Small intestine (tissue), 7 donors: Measurements from ENCODE around the gene DVL3. TPM values are rescaled to one million over a fixed set of nuclear protein-coding genes. Genes with fewer than 3 reads are reported as not detected.

Experiments
- DNase-seq, 2 donors: peaks; one replicate each; pipeline versions ENCODE4 v3.0.0 to v3.0.0-alpha.2; 2013
- FAIRE-seq: peaks from 2 replicates; lab custom pipeline; 2012; peaks lifted over from hg19 to GRCh38; lab: Jason Lieb, UNC
- H3K27ac ChIP-seq, 3 donors: one replicate each; pipeline ENCODE4 v1.5.1; 2013; ENCODE audit warnings: low read length in 2 of 3, mild to moderate bottlenecking in 2 of 3, control low read depth in 1 of 3, inconsistent platforms in 1 of 3, low read depth in 1 of 3, moderate library complexity in 1 of 3
- H3K27me3 ChIP-seq, 3 donors: one replicate each; pipeline ENCODE4 v1.6.1; 2013; ENCODE audit warnings: low read length in 3 of 3, inconsistent platforms in 1 of 3; ENCODE audit not compliant: control insufficient read depth in 3 of 3, insufficient read depth in 3 of 3
- H3K36me3 ChIP-seq, 3 donors: one replicate each; pipeline ENCODE4 v1.6.1; 2013; ENCODE audit warnings: low read length in 3 of 3, inconsistent platforms in 1 of 3, low read depth in 1 of 3, mild to moderate bottlenecking in 1 of 3, moderate library complexity in 1 of 3; ENCODE audit not compliant: control insufficient read depth in 3 of 3, insufficient read depth in 2 of 3
- H3K4me1 ChIP-seq, 3 donors: one replicate each; pipeline ENCODE4 v1.6.1; 2013; ENCODE audit warnings: low read length in 2 of 3, inconsistent platforms in 1 of 3, low read depth in 1 of 3, mild to moderate bottlenecking in 1 of 3, moderate library complexity in 1 of 3; ENCODE audit not compliant: control insufficient read depth in 3 of 3, insufficient read depth in 2 of 3
- H3K4me3 ChIP-seq, 3 donors: one replicate each; pipeline ENCODE4 v1.5.1; 2013; ENCODE audit warnings: low read length in 3 of 3, control low read depth in 1 of 3, inconsistent platforms in 1 of 3, low read depth in 1 of 3, mild to moderate bottlenecking in 1 of 3, moderate library complexity in 1 of 3
- H3K9me3 ChIP-seq, 2 donors: one replicate each; pipeline ENCODE4 v1.6.1; 2013; ENCODE audit warnings: low read depth in 1 of 2, low read length in 1 of 2; ENCODE audit not compliant: control insufficient read depth in 2 of 2, insufficient read depth in 1 of 2
- WGBS, 3 donors: extraction: QIAGEN DNeasy Blood & Tissue Kit; methylation state at CpG; one replicate each; pipeline ENCODE4 v1.1.7; 2013; 5-methylcytosine and 5-hydroxymethylcytosine counted together
- polyA plus RNA-seq, 4 donors: library from polyadenylated mRNA; stranded (reverse) in 3 of 4; unstranded in 1 of 4; fragments of 200-250 nt in 3 of 4; fragments of 120-200 nt in 1 of 4; gene quantifications; one replicate each; pipeline versions ENCODE4 v1.2.1 to v1.2.3, GENCODE V29; 2013
- donor health status: healthy with polysubstance abuse.
- donor health status: control.
- donor health status: control.
- donor health status: Bipolar disorder and iron deficiency.
- donor health status: healthy.

DVL3 gene
- polyA plus RNA-seq, 4 donors: 33.5 to 69.6 (median 35.3) TPM

GRCh38 chr3:184175981-184176376 is 20.8 kb downstream of the DVL3 start:
- Histone ChIP-seq H3K27ac (peak overlapping the region; percentile 61 to 89 (median 82)), H3K36me3 (peaks cover 10 to 68% (median 13%) of the 10 kb centered on the region in 3 donors), H3K4me1 (peaks cover 9 to 40% (median 12%) of the 10 kb centered on the region in 3 donors), H3K4me3 (peak overlapping the region in 2 of 3 donors; percentile 85 to 91), H3K27me3 (no peaks in the 10 kb centered on the region), H3K9me3 (no peaks in the 10 kb centered on the region)
- FAIRE-seq (no peak), DNase-seq (no peak)
- WGBS, 3 donors: 38 to 45% (median 44%) methylated on average over 3 of the region's 3 CpGs

GRCh38 chr3:184176377-184177330 is 21.5 kb downstream of the DVL3 start:
- no peaks in the 10 kb centered on the region for H3K9me3 ChIP-seq
- peak overlapping the region in 2 of 3 donors; percentile 85 to 91 for H3K4me3 ChIP-seq
- WGBS, 3 donors: 38 to 61% (median 60%) methylated on average over 19 of the region's 19 CpGs
- no peaks in the 10 kb centered on the region for H3K27me3 ChIP-seq
- H3K36me3 ChIP-seq: peaks cover 16 to 68% (median 18%) of the 10 kb centered on the region in 3 donors
- peaks cover 9 to 40% (median 12%) of the 10 kb centered on the region in 3 donors for H3K4me1 ChIP-seq
- no peak for FAIRE-seq
- DNase-seq: peak; percentile 27 to 67
- peak overlapping the region; percentile 24 to 89 (median 61) for H3K27ac ChIP-seq

GRCh38 chr3:184177331-184177731 is 22.2 kb downstream of the DVL3 start:
- Histone ChIP-seq H3K9me3 (no peaks in the 10 kb centered on the region), H3K4me3 (peak overlapping the region in 1 of 3 donors; percentile 91), H3K36me3 (peaks cover 18 to 67% (median 21%) of the 10 kb centered on the region in 3 donors), H3K27me3 (no peaks in the 10 kb centered on the region), H3K27ac (peak overlapping the region in 2 of 3 donors; percentile 61 to 89), H3K4me1 (peaks cover 9 to 40% (median 12%) of the 10 kb centered on the region in 3 donors)
- WGBS, 3 donors: 36 to 47% (median 41%) methylated on average over 4 of the region's 4 CpGs
- FAIRE-seq (no peak), DNase-seq (peak in 1 of 2 donors; percentile 24)

DNA sequence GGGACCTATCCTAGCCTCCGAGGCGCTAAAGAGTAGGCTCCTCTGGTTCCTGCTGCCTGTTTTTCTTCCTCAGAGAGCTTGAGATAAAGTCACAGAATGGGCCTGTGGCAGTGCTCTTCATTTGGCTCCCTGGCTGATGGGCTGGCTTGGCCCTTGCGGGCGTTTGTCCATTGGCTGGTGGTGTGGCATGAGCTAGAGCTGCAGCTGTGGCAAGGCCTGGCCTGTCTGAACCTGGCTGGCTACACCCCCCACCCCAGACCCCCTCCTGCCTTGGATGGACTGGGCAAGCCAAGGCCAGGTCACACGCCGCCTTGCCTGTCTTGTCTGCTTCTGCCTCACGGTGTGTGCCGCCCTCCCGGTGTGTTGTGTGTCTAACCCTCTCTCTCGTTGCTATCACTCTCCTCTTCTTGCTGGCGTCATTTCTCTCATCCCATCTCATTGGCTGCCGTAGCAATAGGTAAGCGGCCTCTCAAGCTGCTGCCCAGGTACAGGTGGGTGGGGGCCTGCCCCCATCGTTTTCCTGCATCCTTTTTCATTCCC is 22.7 kb downstream of the DVL3 start:
- H3K36me3 ChIP-seq: peaks cover 20 to 68% (median 21%) of the 10 kb centered on the region in 3 donors
- no peaks in the 10 kb centered on the region for H3K9me3 ChIP-seq
- FAIRE-seq: no peak
- 77 to 90% (median 87%) methylated on average over 14 of the region's 14 CpGs for WGBS, 3 donors
- peaks cover 9 to 40% (median 12%) of the 10 kb centered on the region in 3 donors for H3K4me1 ChIP-seq
- H3K27ac ChIP-seq: peak overlapping the region; percentile 21 to 61 (median 39)
- no peak for DNase-seq
- H3K27me3 ChIP-seq: no peaks in the 10 kb centered on the region
- no peak overlapping the region for H3K4me3 ChIP-seq

DNA sequence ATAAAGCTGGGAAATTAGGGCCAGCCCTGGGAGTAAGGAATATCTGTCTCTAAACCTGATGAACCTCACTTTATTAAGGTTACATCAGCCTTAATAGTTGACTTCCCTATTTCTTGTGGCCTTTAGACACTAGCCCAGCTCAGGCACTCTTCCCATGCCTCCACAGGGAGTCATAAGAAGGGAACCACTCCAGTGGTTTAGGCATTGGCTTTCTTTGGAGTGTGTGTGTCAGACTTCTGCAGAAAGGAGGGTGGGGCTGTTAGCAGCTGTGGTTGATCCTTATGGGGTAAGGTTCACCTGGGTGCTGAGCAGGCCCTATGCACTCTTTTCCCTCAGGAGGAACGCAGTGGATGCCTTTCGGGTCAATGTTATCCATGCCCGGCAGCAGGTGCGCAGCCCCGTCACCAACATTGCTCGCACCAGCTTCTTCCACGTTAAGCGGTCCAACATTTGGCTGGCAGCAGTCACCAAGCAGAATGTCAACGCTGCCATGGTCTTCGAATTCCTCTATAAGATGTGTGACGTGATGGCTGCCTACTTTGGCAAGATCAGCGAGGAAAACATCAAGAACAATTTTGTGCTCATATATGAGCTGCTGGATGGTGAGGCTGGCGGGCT is 23.5 kb downstream of the DVL3 start:
- H3K4me3 ChIP-seq: no peak overlapping the region
- H3K27ac ChIP-seq: peak overlapping the region; percentile 21 to 42 (median 39)
- no peaks in the 10 kb centered on the region for H3K27me3 ChIP-seq
- peak; percentile 51 to 75 for DNase-seq
- H3K36me3 ChIP-seq: peaks cover 20 to 73% (median 26%) of the 10 kb centered on the region in 3 donors
- FAIRE-seq: no peak
- 50 to 85% (median 65%) methylated on average over 13 of the region's 13 CpGs for WGBS, 3 donors
- no peaks in the 10 kb centered on the region for H3K9me3 ChIP-seq
- H3K4me1 ChIP-seq: peaks cover 9 to 40% (median 12%) of the 10 kb centered on the region in 3 donors

- FAIRE-seq (no peak), DNase-seq (no peak)
- H3K9me3 ChIP-seq: no peaks in the 10 kb centered on the region
- peaks cover 20 to 82% (median 29%) of the 10 kb centered on the region in 3 donors for H3K36me3 ChIP-seq
- WGBS, 3 donors: 91 to 94% (median 94%) methylated on average over 6 of the region's 6 CpGs
- no peak overlapping the region for H3K4me3 ChIP-seq
- no peaks in the 10 kb centered on the region for H3K27me3 ChIP-seq
- H3K4me1 ChIP-seq: peaks cover 9 to 37% (median 12%) of the 10 kb centered on the region in 3 donors
- no peak overlapping the region for H3K27ac ChIP-seq
These were observed 25.0 kb downstream of the DVL3 start for GRCh38 chr3:184180165-184180564.

DNA sequence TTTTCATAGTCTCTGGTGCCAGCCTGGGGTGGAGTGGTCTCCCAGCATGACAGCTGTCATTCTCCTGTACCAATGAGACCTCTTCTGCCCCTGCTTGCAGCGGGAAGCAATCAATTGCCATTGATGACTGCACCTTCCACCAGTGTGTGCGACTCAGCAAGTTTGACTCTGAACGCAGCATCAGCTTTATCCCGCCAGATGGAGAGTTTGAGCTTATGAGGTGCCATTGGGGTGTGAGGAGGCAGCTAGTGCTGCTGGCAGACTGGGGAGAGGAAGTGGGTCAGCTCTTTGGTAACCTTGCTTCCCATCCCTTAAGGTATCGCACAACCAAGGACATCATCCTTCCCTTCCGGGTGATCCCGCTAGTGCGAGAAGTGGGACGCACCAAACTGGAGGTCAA is 26.4 kb downstream of the DVL3 start:
- Histone ChIP-seq H3K27me3 (no peaks in the 10 kb centered on the region), H3K36me3 (peaks cover 20 to 81% (median 29%) of the 10 kb centered on the region in 3 donors), H3K9me3 (no peaks in the 10 kb centered on the region), H3K4me1 (peaks cover 6 to 32% (median 9%) of the 10 kb centered on the region in 3 donors), H3K27ac (no peak overlapping the region), H3K4me3 (no peak overlapping the region)
- DNase-seq (no peak), FAIRE-seq (no peak)
- WGBS, 3 donors: 96 to 99% (median 98%) methylated on average over 9 of the region's 9 CpGs

GRCh38 chr3:184183679-184184078 is 28.5 kb downstream of the DVL3 start:
- 75 to 87% (median 83%) methylated on average over 5 of the region's 5 CpGs for WGBS, 3 donors
- peaks cover 20 to 74% (median 24%) of the 10 kb centered on the region in 3 donors for H3K36me3 ChIP-seq
- no peaks in the 10 kb centered on the region for H3K9me3 ChIP-seq
- no peak for DNase-seq
- H3K27ac ChIP-seq: no peak overlapping the region
- no peak for FAIRE-seq
- no peaks in the 10 kb centered on the region for H3K27me3 ChIP-seq
- H3K4me3 ChIP-seq: no peak overlapping the region
- peaks cover 0 to 24% (median 5%) of the 10 kb centered on the region in 3 donors for H3K4me1 ChIP-seq
